NCI-H1417 (cell line): ENCODE data around the gene MOB3A.

Experiments
- DNase-seq, 3 experiments: peaks; one replicate each; lab custom pipeline; 2025; lab: John Stamatoyannopoulos, UW

MOB3A gene

DNA sequence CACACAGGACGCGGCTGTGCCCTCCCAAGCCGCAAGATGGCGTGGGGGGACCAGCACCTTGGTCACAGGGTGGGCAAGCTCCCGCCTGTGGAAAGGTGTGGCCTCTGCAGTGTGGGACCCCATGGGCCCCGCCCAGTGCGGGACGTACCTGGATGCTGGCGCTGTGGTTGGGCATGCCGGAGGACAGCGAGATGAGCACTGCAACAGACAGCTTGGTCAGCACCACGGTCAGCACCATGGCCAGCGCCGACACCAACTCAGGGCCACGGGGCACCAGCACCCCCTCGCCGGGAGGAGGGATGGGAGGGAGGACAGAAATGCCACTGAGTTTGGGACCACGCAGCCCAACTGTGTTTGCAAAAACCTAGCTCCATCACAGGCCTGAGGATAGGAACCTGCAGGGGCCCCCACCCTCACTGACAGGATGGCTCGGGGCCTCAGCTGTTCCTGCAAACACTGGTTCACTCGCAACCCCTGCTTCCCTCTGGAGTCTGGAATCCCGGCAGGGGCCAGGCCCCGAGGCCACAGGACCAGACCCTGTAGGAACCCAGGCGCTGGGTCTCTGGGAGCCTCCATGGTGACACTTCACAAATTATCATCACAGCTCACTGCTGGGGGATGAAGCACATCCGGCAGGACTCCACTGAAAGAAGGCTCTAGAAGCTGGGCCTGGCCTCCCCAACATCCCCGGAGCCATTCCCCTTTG is 27.7 kb upstream of the MOB3A start:
- no peak for DNase-seq

DNA sequence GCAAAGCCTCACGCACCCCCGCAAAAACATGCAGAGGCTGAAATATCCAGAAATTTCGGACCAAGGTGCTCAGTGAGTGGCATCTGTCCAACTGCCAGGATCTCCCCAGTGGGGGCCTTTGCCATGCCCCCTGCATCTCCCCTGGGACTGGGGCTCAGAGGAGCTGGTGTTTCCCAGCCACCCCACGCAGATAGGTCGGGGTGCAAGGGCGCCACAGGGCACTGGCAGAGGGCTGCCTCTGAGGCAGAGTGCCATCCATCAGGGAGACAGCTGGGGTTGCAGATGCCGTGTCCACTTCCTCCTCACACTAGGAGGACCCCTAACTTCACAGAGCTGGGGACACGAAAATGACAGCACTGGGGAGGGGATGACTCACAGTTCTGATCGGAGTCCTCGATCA is 26.9 kb upstream of the MOB3A start:
- DNase-seq, result no peak

GRCh38 chr19:2122251-2122650 is 26.1 kb upstream of the MOB3A start:
- DNase-seq, result no peak

GRCh38 chr19:2121416-2122051 is 25.4 kb upstream of the MOB3A start:
- DNase-seq, result no peak

GRCh38 chr19:2120821-2121220 is 24.7 kb upstream of the MOB3A start:
- DNase-seq, result no peak

- DNase-seq, result no peak
These were observed 24.0 kb upstream of the MOB3A start for GRCh38 chr19:2119921-2120785.

- no peak for DNase-seq
These were observed 22.3 kb upstream of the MOB3A start for GRCh38 chr19:2118438-2118837.

DNA sequence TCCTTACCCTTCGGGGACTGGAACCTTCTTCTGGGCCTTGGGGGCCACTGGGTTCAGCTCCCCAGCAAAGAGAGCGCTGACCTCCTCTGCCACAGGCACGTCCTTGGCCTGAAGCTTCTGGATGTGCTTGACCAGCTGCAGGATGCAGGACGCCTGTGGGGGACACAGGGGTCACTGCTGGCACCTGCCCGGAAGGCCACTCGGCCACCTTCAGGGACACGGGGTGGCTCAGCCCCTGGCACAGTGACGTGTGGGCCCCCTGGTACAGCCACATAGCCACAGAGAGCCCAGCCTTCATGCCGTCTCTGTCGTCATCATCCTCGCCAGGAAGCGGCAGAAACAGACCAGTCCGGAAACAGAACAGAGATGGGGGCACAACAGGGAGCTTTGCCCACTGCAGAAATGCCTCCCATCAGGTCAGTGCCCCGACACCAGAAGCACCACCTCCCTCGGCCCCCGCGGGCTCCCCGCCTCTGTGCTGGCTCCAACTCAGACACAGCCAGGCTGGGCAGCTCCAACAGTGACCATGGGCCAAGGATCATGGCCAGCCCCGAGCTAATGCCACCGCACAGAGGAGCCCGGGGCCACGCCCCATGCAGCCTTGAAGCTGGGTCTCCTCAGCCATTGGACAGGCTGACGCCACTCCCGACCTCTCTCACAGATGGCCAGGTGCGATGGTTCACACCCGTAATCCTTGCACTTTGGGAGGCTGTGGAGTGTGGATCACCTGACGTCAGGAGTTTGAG is 21.3 kb upstream of the MOB3A start:
- DNase-seq, result no peak

- DNase-seq, result no peak
These were observed 20.4 kb upstream of the MOB3A start for GRCh38 chr19:2116507-2116906.

GRCh38 chr19:2115911-2116426 is 19.8 kb upstream of the MOB3A start:
- DNase-seq, result no peak

DNA sequence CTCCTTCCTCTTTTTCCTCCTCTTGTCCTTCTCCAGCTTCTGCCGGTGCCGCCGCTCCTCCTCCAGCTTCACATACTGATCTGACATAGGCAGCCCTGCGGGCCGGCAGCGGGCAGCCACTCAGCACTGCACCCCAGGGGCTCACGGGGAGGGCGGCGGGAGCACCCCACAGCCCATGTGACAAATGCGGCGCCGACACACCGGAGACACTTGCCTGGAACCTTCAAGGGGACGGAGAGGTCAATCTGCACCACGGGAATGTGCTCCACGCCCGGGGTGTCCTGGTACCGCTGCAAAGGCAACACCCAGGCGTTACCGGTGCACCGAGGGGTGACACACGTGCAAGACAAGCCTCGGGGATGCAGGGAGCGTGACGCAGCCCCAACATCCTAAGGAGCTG is 19.2 kb upstream of the MOB3A start:
- no peak for DNase-seq

DNA sequence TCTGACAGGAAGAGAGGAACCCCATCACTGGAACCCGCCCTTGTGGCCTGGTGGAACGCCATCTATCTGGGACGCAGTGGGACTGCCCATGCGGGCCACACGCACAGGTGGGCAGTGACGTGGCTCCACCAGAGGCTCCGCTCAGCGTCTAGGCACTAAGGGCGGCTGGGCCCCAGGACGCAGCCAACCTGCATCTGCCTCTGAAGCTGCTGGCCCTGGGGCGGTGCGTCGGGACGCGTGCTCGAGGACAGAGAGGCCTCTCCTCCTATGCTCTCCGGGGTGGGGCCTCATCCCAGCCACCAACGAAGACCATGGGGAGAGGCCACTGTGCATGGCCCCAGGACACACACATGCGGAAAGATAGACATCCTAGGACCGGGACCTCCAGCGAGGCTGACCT is 18.7 kb upstream of the MOB3A start:
- no peak for DNase-seq

DNA sequence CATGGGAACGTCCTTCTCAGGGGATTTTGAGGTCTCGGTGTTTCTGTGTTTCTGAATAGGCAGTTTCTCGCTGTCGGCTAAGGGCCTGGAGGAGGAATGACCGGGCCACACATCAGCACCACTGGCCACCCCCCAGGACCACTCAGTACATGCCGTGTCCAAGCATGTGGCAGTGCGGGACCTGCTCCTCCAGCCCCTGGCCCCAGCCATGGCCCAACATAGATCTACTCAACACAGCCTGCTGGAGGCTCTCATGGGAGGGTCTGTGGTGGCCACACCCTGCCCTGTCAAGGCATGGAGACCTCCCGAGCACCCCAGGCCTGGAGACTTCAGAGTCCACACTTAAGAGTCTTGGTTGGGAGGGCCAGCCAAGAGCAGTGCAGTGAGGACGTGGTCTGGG is 18.1 kb upstream of the MOB3A start:
- DNase-seq, result no peak

DNA sequence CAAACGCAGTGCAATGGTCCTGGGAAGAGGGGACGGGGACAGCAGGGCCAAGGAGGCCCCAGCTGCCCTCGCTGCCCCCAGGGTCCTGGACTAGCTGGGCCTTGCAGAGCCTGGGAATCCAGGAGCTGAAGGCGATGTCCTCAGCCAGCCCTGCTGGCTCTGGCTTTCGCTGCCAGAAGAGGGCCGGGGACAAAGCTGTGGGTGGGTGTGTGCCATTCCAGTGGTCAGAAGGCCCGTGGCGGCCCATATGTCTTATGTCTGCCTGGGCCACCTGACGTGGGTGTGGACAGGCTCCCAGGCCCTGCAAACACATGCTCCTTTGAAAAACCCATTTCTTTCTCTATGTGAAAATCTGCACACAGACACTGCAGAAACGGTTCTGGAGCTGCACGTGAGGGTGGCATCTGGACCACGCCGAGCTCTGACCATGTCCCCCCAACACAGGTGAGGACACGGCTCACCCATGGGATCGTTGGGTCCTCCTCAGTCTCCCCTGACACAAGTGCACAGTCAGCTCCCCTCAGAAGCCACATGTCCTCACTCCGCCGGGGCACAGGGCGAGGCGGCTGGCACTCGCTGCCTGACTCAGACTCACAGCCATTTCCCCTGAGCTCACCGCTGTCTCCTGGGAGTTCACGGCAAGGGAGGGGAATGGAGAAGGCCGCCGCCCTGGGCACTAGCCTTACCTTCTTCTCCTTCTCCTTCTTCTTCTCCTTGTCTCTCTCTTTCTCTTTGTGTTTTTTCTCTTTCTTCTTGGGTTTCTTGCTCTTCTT is 17.5 kb upstream of the MOB3A start:
- no peak for DNase-seq

- no peak for DNase-seq
These were observed 16.6 kb upstream of the MOB3A start for GRCh38 chr19:2112516-2113320.

GRCh38 chr19:2111886-2112285 is 15.8 kb upstream of the MOB3A start:
- DNase-seq, result no peak

- no peak for DNase-seq
These were observed 15.3 kb upstream of the MOB3A start for GRCh38 chr19:2111425-2111824.

DNA sequence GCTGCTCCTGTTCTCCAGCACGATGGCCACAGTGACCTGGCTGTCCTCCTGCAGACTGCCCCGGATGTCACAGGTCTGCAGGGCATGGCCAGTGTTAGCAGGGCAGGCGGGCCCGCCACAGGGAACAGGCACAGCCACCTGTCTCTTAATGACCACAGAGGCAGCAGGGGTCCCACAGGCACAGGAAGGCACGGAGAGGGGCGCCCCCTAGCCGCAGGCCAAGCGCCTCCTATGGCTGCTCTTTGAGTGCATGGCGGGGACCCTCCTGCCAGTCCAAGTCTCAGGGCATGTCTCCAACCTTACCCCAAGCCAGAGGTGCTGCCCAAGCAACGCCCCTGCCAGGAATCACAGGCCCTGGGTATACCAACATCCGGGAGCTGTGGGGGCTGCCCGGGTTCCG is 14.7 kb upstream of the MOB3A start:
- no peak for DNase-seq

DNA sequence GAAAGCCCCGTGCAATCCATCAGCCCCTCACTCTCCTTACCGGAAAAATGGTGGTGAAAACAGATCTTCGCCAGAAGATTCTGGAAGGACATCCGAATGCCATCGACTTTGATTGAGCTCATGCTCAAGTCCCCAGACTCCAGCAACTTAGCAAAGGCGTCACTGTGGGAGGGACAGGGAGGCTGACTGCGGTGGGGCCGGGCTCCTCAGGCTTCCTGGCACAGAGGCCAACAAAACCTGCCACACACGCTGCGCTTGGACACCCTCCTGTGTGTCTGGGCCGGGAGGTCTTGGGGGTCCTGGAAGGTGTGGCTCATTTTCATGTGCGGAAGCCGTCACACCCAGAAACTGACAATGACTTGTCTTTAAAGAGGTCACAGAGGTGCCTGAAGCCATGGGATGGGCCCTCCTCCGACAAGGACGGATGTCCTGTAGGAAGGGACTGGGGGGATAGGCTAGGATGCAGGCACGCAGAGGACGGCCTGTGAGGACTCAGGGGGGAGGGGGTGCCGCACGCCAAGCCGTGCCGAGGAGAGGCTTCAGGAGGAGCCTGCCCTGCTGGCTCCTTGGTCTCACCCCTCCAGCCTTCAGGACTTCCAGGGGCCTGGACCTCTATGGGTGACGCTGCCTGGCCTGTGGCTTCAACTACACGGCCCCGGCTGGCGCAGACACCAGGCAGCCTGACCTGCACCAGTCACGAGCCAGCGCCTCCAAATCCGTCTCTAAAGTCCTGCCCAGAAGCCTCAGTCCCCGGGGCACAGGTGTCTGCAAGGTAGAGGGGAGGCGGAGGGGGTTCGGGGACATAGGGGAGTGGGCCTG is 13.1 kb upstream of the MOB3A start:
- DNase-seq, result no peak
